Activated naive CD4-positive, alpha-beta T cell treated with anti-CD3 and anti-CD28 coated beads for 36 hours (primary cell): ENCODE data around the gene MACROD2. TPM values are rescaled to one million over a fixed set of nuclear protein-coding genes. Genes with fewer than 3 reads are reported as not detected.

Source experiments
- CTCF ChIA-PET: fragments of 350-600 bp; sonication (Branson Sonifier 250); formaldehyde crosslinking; loops from one replicate; lab custom pipeline; 2021; ENCODE audit warnings: antibody characterized with exemption; lab: Charles Lee
- DNase-seq: peaks from one replicate; pipeline ENCODE4 v3.0.0-alpha.2; 2020
- H3K27ac Mint-ChIP-seq: one replicate; pipeline ENCODE4 v1.8.0; 2021; ENCODE audit warnings: mild to moderate bottlenecking, mixed read lengths
- H3K27me3 Mint-ChIP-seq: one replicate; pipeline ENCODE4 v1.8.0; 2021; ENCODE audit warnings: low read depth, mixed read lengths
- H3K36me3 Mint-ChIP-seq: one replicate; pipeline ENCODE4 v1.8.0; 2021; ENCODE audit warnings: low read depth, mixed read lengths
- H3K4me1 Mint-ChIP-seq: one replicate; pipeline ENCODE4 v1.8.0; 2021; ENCODE audit warnings: low read depth, mixed read lengths
- H3K4me3 Mint-ChIP-seq: one replicate; pipeline ENCODE4 v1.8.0; 2021; ENCODE audit warnings: mild to moderate bottlenecking, moderate library complexity, mixed read lengths
- H3K9me3 Mint-ChIP-seq: one replicate; pipeline ENCODE4 v1.8.0; 2021; ENCODE audit warnings: mixed read lengths
- intact Hi-C: fragments of 100-400 bp; cut with micrococcal nuclease; formaldehyde crosslinking; loops from one replicate; pipeline ENCODE4 v1.15.1; 2023
- total RNA-seq, 2 experiments: library from RNA; stranded (reverse); gene quantifications; one replicate each; pipeline ENCODE4 v1.2.3, GENCODE V29; 2021

The MACROD2 gene
- total RNA-seq, 2 experiments from 2014 or later: not detected

DNA sequence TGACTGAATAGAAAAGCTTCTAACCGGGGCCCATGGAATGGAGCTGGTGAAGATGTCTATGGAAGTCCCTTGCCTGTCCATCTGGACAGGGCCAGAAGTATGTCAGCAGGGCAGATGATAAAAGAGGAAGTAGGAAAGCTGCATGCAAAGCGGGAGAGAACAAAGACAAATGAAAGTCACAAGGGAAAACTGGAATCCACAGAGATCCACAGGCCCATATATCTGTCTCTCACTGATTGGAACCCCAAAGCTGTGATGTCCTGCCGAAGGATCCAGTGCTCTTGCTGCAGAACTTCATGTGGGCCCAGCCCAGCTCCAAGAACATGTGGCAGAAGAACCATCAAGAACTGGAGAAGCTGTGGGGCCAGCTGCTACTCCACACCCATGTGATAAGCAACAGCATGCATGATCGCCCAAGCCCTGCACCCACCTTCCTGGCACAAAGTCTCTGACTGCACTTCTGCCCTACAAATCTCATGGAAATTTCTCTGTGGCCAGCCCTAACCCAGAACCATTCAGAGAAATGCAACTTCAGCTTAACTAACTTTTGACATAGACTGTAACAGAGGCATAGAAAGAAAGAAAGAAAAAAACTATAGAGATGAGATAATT lies 1862.0 kb downstream of the MACROD2 start:
- no peaks in the 10 kb centered on the region for H3K9me3 Mint-ChIP-seq
- no peak overlapping the region for H3K4me3 Mint-ChIP-seq
- intact Hi-C loops: no loop called here
- H3K4me1 Mint-ChIP-seq: no peaks in the 10 kb centered on the region
- DNase-seq: no peak
- no peaks in the 10 kb centered on the region for H3K36me3 Mint-ChIP-seq
- CTCF ChIA-PET: no interaction called here
- no peak overlapping the region for H3K27ac Mint-ChIP-seq
- no peaks in the 10 kb centered on the region for H3K27me3 Mint-ChIP-seq

DNA sequence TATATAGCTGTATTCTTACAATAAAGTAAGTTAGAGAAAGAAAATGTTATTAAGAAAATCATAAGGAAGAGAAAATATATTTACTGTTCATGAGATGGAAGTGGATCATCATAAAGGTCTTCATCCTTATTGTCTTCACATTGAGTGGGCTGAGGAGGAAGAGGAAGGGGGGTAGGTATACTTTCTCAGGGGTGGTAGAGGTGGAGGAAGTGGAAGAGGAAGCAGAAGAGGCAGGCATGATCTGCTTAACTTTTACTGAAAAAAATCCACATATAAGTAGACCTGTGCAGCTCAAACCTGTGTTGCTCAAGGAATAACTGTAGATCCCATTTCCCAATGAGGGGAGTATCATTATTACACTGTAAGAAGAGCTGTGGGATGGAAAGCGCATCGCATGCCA lies 1863.7 kb downstream of the MACROD2 start:
- H3K27me3 Mint-ChIP-seq: no peaks in the 10 kb centered on the region
- no peak overlapping the region for H3K4me3 Mint-ChIP-seq
- DNase-seq: no peak
- no peaks in the 10 kb centered on the region for H3K9me3 Mint-ChIP-seq
- H3K36me3 Mint-ChIP-seq: no peaks in the 10 kb centered on the region
- CTCF ChIA-PET: no interaction called here
- intact Hi-C loops: no loop called here
- H3K4me1 Mint-ChIP-seq: no peaks in the 10 kb centered on the region
- no peak overlapping the region for H3K27ac Mint-ChIP-seq

- no peaks in the 10 kb centered on the region for H3K4me1 Mint-ChIP-seq
- no peaks in the 10 kb centered on the region for H3K36me3 Mint-ChIP-seq
- intact Hi-C loops: no loop called here
- no peak overlapping the region for H3K27ac Mint-ChIP-seq
- CTCF ChIA-PET: no interaction called here
- no peak overlapping the region for H3K4me3 Mint-ChIP-seq
- H3K9me3 Mint-ChIP-seq: no peaks in the 10 kb centered on the region
- DNase-seq: no peak
- H3K27me3 Mint-ChIP-seq: no peaks in the 10 kb centered on the region
Observed at GRCh38 chr20:15860850-15861249, 1865.5 kb downstream of the MACROD2 start.

DNA sequence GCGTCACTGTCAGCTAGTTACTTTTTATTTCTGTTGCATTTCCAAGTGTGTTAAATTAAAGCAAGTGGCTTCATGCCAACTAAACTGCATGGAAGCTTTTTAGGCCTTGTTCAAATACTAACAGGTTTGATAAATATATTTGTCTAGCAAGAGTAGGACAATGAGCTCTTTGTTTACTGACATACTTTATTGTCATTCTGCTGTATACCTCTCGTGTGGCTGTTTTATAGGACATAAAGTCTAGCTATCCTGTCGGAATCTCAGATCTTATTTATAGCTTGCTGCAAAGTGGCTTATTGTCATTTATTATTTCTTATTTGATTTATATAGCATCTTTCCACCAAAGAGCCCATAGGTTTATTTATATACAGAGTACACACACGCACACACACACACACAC lies 1866.9 kb downstream of the MACROD2 start:
- Mint-ChIP-seq H3K27ac (no peak overlapping the region), H3K27me3 (no peaks in the 10 kb centered on the region), H3K4me3 (no peak overlapping the region), H3K4me1 (no peaks in the 10 kb centered on the region), H3K36me3 (no peaks in the 10 kb centered on the region), H3K9me3 (no peaks in the 10 kb centered on the region)
- intact Hi-C loops: no loop called here
- CTCF ChIA-PET: no interaction called here
- DNase-seq: no peak

DNA sequence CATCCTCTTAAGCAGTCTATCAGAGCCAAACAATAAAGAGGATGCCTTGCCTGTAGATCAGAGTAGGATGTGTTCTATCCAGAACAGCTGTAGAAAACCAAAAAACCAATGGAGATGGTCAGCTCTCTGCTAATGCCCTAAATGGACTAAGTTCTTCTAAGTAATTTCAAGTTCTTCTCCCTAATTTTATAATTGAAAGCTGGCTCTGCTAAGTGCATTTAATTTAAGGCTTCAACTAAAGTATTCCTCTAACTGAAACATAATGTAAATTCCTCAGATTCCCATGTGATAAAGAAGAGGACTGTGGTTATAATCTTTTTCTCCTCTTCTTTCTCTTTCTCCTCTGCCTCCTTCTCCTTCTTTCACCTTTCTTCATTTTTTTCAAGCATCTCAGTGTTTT lies 1868.4 kb downstream of the MACROD2 start:
- H3K4me1 Mint-ChIP-seq: no peaks in the 10 kb centered on the region
- no peaks in the 10 kb centered on the region for H3K9me3 Mint-ChIP-seq
- H3K4me3 Mint-ChIP-seq: no peak overlapping the region
- intact Hi-C loops: no loop called here
- CTCF ChIA-PET: no interaction called here
- H3K27ac Mint-ChIP-seq: no peak overlapping the region
- no peaks in the 10 kb centered on the region for H3K36me3 Mint-ChIP-seq
- H3K27me3 Mint-ChIP-seq: no peaks in the 10 kb centered on the region
- DNase-seq: no peak

DNA sequence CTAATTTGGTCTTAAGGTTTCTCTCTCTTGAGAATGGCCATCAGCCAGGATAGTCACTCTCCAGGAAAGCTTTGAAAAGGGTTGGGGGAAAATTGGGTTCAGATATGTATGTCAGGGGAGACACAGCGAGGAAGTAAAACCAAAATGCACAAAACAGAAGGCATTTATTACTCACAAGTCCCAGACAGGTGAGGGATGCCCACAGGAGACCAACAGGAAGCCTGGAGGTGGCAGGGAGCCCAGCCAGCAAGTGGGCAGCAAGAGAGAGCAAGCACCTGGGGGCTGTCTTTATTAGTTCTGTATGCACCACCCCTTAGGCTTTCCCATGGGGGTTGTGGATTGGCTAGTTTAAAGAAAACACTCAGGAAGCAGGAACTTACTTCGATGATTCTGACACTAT lies 1870.2 kb downstream of the MACROD2 start:
- Mint-ChIP-seq H3K9me3 (no peaks in the 10 kb centered on the region), H3K4me3 (no peak overlapping the region), H3K36me3 (no peaks in the 10 kb centered on the region), H3K27ac (no peak overlapping the region), H3K27me3 (no peaks in the 10 kb centered on the region), H3K4me1 (no peaks in the 10 kb centered on the region)
- no peak for DNase-seq
- CTCF ChIA-PET: no interaction called here
- intact Hi-C loops: no loop called here

- Mint-ChIP-seq H3K4me3 (no peak overlapping the region), H3K36me3 (no peaks in the 10 kb centered on the region), H3K4me1 (no peaks in the 10 kb centered on the region), H3K27ac (no peak overlapping the region), H3K9me3 (no peaks in the 10 kb centered on the region), H3K27me3 (no peaks in the 10 kb centered on the region)
- CTCF ChIA-PET: no interaction called here
- no peak for DNase-seq
- intact Hi-C loops: no loop called here
Observed at GRCh38 chr20:15866916-15867730, 1871.8 kb downstream of the MACROD2 start.

GRCh38 chr20:15867899-15868298 lies 1872.6 kb downstream of the MACROD2 start:
- no peak for DNase-seq
- CTCF ChIA-PET: no interaction called here
- Mint-ChIP-seq H3K4me3 (no peak overlapping the region), H3K27ac (no peak overlapping the region), H3K9me3 (no peaks in the 10 kb centered on the region), H3K36me3 (no peaks in the 10 kb centered on the region), H3K4me1 (no peaks in the 10 kb centered on the region), H3K27me3 (no peaks in the 10 kb centered on the region)
- intact Hi-C loops: no loop called here

- no peak for DNase-seq
- CTCF ChIA-PET: no interaction called here
- intact Hi-C loops: no loop called here
- Mint-ChIP-seq H3K27me3 (no peaks in the 10 kb centered on the region), H3K27ac (no peak overlapping the region), H3K9me3 (peaks cover 8% of the 10 kb centered on the region), H3K4me1 (no peaks in the 10 kb centered on the region), H3K36me3 (no peaks in the 10 kb centered on the region), H3K4me3 (no peak overlapping the region)
Observed at GRCh38 chr20:15875446-15875845, 1880.1 kb downstream of the MACROD2 start.

GRCh38 chr20:15882553-15882952 lies 1887.2 kb downstream of the MACROD2 start:
- H3K27me3 Mint-ChIP-seq: no peaks in the 10 kb centered on the region
- DNase-seq: no peak
- intact Hi-C loops: no loop called here
- H3K4me1 Mint-ChIP-seq: no peaks in the 10 kb centered on the region
- CTCF ChIA-PET: no interaction called here
- H3K36me3 Mint-ChIP-seq: no peaks in the 10 kb centered on the region
- H3K27ac Mint-ChIP-seq: no peak overlapping the region
- H3K9me3 Mint-ChIP-seq: peaks cover 4% of the 10 kb centered on the region
- no peak overlapping the region for H3K4me3 Mint-ChIP-seq

DNA sequence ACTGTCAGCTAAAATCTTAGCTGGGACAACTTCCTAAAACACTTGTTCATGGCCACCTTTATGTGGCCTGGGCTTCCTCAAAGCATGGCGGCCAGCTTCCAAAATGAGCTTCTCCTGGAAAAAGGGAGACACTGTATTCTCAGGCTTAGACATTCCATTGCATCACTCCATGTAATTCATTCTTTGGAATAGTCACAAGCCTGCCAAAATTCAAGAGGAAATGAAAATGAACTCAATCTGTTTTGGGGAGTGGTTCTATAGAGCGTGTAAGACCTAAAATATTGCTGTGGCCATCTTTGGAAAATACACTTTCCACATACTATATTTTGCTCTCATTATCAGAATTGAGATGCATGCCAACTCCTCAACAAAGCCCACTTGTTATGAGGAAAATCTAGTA lies 1890.9 kb downstream of the MACROD2 start:
- no peaks in the 10 kb centered on the region for H3K4me1 Mint-ChIP-seq
- DNase-seq: no peak
- H3K27ac Mint-ChIP-seq: no peak overlapping the region
- intact Hi-C loops: no loop called here
- peaks cover 4% of the 10 kb centered on the region for H3K9me3 Mint-ChIP-seq
- CTCF ChIA-PET: interaction anchor here (0.7 kb wide), 1 partner anchor 15 kb away, joined by 3 read pairs; no protein-coding TSS in a partner anchor
- H3K36me3 Mint-ChIP-seq: no peaks in the 10 kb centered on the region
- no peaks in the 10 kb centered on the region for H3K27me3 Mint-ChIP-seq
- no peak overlapping the region for H3K4me3 Mint-ChIP-seq

GRCh38 chr20:15887387-15887786 lies 1892.1 kb downstream of the MACROD2 start:
- CTCF ChIA-PET: no interaction called here
- Mint-ChIP-seq H3K27me3 (no peaks in the 10 kb centered on the region), H3K27ac (no peak overlapping the region), H3K4me1 (no peaks in the 10 kb centered on the region), H3K36me3 (no peaks in the 10 kb centered on the region), H3K4me3 (no peak overlapping the region), H3K9me3 (peaks cover 4% of the 10 kb centered on the region)
- intact Hi-C loops: no loop called here
- no peak for DNase-seq

DNA sequence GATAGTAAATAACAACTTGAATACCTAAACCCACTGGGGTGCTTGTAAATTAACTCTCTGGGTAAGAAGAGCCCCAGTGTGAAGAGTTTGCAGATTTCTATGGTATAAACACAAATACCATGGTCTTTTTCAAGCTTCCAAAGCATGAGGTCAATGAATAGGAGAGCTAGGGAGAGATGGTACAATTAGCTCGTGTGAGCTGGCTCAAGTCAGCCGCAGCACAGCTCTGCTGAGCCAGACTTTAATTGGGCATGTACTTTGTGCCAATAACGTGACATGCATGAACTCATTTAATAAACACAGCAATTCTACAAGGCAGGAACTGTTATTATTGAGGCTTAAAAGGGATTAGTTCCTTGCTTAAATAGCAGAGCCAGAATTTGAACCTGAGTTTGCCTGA lies 1893.7 kb downstream of the MACROD2 start:
- CTCF ChIA-PET: no interaction called here
- H3K27ac Mint-ChIP-seq: no peak overlapping the region
- DNase-seq: no peak
- intact Hi-C loops: no loop called here
- no peaks in the 10 kb centered on the region for H3K4me1 Mint-ChIP-seq
- H3K36me3 Mint-ChIP-seq: no peaks in the 10 kb centered on the region
- H3K4me3 Mint-ChIP-seq: no peak overlapping the region
- H3K27me3 Mint-ChIP-seq: no peaks in the 10 kb centered on the region
- peaks cover 4% of the 10 kb centered on the region for H3K9me3 Mint-ChIP-seq
